ENCODE measurements around the gene RIMS4.

DNA sequence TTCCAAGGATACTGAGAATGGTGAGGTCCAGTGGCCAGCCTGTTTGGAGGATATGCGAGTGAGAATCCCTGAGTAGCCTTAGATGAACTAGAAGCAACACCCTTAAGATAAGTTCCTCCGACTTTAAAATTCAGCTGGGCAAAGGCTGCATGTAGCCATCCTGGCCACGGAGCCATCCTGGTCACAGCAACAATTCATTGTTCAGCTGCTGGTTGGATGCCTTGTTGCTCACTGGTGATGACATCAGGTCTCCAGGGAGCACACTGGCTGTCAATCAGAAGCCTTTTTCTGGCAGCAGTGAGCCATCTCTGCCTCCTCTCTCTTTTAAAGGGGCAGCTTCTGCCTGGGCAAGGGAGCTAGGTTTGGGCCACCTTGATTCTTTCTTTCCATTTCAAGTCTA is 22.4 kb upstream of the RIMS4 start:
- no peak for TF ChIP-seq EZH2 (IDR thresholded peaks at IDR 0.05)
- TF ChIP-seq POLR2AphosphoS5 (IDR thresholded peaks at IDR 0.05; ENCODE audit: borderline replicate concordance, low read depth, low read length) = no peak
